T-helper 2 cell treated with Interferon-gamma antibody and Interleukin-4, amounts not matched to agents 5 μg/mL and 100 μg/mL, for 36 hours (primary cell): ENCODE measurements around the gene PYROXD2.

Source experiments
- DNase-seq: peaks from one replicate; pipeline ENCODE4 v3.0.0; 2021; ENCODE audit warnings: low spot score
- H3K27ac Mint-ChIP-seq: one replicate; pipeline ENCODE4 v1.8.0; 2021; ENCODE audit warnings: mild to moderate bottlenecking, mixed read lengths
- H3K27me3 Mint-ChIP-seq: one replicate; pipeline ENCODE4 v1.8.0; 2021; ENCODE audit warnings: low read depth, mixed read lengths
- H3K36me3 Mint-ChIP-seq: one replicate; pipeline ENCODE4 v1.8.0; 2021; ENCODE audit warnings: low read depth, mixed read lengths
- H3K4me1 Mint-ChIP-seq: one replicate; pipeline ENCODE4 v1.8.0; 2021; ENCODE audit warnings: low read depth, mixed read lengths
- H3K4me3 Mint-ChIP-seq: one replicate; pipeline ENCODE4 v1.8.0; 2022; ENCODE audit warnings: mild to moderate bottlenecking, moderate library complexity, mixed read lengths
- H3K9me3 Mint-ChIP-seq: one replicate; pipeline ENCODE4 v1.8.0; 2021; ENCODE audit warnings: mixed read lengths

Gene PYROXD2

DNA sequence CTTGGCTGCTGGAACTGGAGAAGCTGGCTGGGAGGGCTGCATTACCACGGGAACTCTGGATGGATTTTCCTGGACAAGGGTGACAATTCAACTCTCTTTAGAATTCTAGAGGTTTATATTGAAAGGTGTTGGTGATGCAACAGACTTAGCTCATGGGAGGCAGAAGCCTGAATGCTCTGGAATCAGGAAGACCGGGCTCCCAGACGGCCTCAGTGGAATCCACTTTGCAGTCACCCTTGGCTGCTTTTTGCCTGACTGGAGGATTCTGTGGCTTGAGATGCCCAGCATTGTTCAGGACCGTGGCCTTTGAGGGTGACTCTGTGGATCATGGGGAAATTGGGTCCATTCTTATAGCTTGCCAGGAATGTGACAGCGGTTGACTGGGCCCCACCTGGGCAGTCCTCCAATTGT, 32.3 kb downstream of the PYROXD2 start:
- DNase-seq: no peak
- H3K4me3 Mint-ChIP-seq: no peak overlapping the region
- H3K4me1 Mint-ChIP-seq: no peaks in the 10 kb centered on the region
- peaks cover 2% of the 10 kb centered on the region for H3K27me3 Mint-ChIP-seq
- no peak overlapping the region for H3K27ac Mint-ChIP-seq
- H3K9me3 Mint-ChIP-seq: no peaks in the 10 kb centered on the region
- H3K36me3 Mint-ChIP-seq: no peaks in the 10 kb centered on the region

DNA sequence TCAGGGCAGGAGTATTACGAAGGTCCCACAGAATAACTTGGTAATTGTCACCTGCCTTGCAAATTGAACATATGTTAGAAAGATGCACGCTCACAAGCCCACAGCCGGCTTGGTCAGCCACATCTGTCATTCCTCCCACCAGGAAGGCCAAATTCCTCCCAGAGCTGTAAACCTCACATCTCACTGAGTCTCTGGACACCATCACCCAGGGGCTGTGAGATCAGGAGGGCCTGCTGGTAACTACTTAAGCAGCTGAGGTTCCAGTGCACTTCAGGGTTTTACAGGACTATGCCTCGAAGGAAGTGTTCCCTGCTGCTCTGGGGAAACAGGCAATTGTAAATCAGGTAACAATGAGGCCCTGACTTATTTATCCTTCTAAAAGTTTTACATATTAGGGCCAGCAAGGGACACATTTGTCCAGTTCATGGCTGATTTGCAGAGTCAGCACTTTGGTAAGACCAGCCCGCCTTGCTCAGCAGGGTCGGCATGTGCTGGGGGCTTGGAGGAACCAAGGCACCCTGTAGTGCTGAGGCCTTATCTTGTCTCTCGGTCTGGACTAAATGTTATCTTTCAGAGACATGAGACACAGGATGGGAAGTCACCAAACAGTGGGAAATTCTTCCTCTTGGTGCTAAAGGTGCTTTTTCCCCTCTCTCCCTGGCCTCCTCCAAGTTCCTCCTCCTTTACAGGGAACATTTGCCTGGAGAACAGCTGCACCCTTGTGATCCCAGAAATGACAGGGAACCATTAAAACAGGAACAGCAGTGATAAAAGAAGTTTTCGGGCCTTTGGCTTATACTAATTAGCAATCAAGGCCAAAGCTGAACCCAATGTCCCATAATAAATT, 34.3 kb downstream of the PYROXD2 start:
- Mint-ChIP-seq H3K27ac (no peak overlapping the region), H3K9me3 (no peaks in the 10 kb centered on the region), H3K4me1 (no peaks in the 10 kb centered on the region), H3K36me3 (no peaks in the 10 kb centered on the region), H3K4me3 (no peak overlapping the region), H3K27me3 (peaks cover 4% of the 10 kb centered on the region)
- DNase-seq: no peak

DNA sequence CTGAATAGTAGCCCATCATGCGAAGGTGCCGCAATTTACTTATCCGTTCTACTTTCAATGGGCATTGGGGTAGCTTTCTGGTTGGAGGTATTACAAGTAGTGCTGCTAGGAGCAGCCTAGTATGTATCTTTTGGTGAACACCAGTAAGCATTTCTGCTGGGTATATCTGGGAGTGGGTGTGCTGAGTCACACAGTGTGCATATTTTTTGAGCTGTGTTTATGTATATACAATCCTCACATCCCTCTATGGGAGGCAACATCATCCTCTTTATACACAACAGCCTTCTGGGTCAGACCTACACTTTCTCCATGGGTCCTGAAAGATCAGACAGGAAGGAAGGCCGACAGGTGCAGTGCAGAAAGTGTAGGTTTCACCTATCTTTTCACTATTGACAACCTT, 36.3 kb downstream of the PYROXD2 start:
- H3K4me3 Mint-ChIP-seq: no peak overlapping the region
- peaks cover 9% of the 10 kb centered on the region for H3K27me3 Mint-ChIP-seq
- H3K27ac Mint-ChIP-seq: no peak overlapping the region
- H3K9me3 Mint-ChIP-seq: no peaks in the 10 kb centered on the region
- no peaks in the 10 kb centered on the region for H3K36me3 Mint-ChIP-seq
- H3K4me1 Mint-ChIP-seq: no peaks in the 10 kb centered on the region
- DNase-seq: no peak

DNA sequence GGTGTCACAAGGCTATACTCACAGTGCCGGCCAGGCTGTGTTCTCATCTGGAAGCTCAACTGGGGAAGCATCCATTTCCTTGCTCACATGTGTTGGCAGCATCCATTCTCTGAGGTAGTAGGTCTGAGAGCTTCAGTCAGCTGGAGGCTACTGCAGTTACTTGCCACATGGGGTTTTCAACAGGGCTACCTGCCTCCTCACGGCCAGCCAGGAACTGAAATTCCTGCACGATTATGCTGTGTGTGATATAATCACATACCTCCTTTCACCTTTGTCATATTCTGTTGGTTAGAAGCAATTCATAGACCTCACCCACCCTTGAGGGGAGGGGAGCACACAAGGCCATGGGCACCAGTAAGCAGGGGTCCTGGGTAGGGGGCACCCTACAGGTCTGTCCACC, 37.4 kb downstream of the PYROXD2 start:
- DNase-seq: no peak
- no peaks in the 10 kb centered on the region for H3K4me1 Mint-ChIP-seq
- H3K27ac Mint-ChIP-seq: no peak overlapping the region
- peaks cover 9% of the 10 kb centered on the region for H3K27me3 Mint-ChIP-seq
- no peaks in the 10 kb centered on the region for H3K9me3 Mint-ChIP-seq
- H3K36me3 Mint-ChIP-seq: no peaks in the 10 kb centered on the region
- no peak overlapping the region for H3K4me3 Mint-ChIP-seq

DNA sequence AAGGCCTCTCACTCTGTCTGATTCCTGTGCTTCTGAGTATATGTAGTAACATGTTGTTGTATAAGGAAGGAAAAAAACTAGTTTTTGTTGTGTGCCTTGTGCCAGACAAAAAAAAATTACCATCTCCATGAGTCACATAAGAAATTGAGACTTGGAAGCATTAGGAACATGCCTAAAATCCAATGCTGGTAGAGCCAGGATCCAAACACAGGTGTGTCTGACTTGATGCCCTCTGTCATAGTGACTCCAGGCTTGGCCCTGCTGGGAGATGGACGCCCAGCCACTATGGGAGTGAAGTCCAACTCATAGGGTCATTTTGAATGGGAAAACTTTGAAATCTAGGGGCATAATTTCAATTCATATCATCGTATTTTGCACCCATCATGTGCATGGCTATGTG, 38.0 kb downstream of the PYROXD2 start:
- H3K4me1 Mint-ChIP-seq: no peaks in the 10 kb centered on the region
- no peak overlapping the region for H3K4me3 Mint-ChIP-seq
- no peaks in the 10 kb centered on the region for H3K36me3 Mint-ChIP-seq
- H3K27ac Mint-ChIP-seq: no peak overlapping the region
- DNase-seq: no peak
- H3K27me3 Mint-ChIP-seq: peaks cover 8% of the 10 kb centered on the region
- no peaks in the 10 kb centered on the region for H3K9me3 Mint-ChIP-seq

DNA sequence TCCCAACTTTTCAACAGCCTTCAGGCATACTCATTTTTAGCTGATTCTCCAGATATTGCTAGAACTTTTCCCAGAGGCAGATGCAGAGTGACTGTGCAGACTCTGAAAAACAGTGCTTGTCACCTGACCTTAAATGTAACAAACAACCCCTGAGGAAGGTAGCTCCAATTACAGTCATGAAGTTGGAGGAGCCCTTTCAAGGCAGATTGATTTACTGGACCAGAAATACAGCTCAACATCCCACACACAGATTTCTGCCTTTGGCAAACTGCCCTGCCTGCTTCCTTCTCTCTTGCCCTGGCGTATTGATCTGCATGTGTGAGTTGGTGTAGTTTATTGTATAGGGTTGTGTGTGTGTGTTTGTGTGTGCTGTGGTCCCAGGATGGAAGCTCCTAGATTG, 38.5 kb downstream of the PYROXD2 start:
- H3K9me3 Mint-ChIP-seq: no peaks in the 10 kb centered on the region
- H3K36me3 Mint-ChIP-seq: no peaks in the 10 kb centered on the region
- H3K27ac Mint-ChIP-seq: no peak overlapping the region
- DNase-seq: no peak
- H3K4me1 Mint-ChIP-seq: no peaks in the 10 kb centered on the region
- peaks cover 8% of the 10 kb centered on the region for H3K27me3 Mint-ChIP-seq
- no peak overlapping the region for H3K4me3 Mint-ChIP-seq

DNA sequence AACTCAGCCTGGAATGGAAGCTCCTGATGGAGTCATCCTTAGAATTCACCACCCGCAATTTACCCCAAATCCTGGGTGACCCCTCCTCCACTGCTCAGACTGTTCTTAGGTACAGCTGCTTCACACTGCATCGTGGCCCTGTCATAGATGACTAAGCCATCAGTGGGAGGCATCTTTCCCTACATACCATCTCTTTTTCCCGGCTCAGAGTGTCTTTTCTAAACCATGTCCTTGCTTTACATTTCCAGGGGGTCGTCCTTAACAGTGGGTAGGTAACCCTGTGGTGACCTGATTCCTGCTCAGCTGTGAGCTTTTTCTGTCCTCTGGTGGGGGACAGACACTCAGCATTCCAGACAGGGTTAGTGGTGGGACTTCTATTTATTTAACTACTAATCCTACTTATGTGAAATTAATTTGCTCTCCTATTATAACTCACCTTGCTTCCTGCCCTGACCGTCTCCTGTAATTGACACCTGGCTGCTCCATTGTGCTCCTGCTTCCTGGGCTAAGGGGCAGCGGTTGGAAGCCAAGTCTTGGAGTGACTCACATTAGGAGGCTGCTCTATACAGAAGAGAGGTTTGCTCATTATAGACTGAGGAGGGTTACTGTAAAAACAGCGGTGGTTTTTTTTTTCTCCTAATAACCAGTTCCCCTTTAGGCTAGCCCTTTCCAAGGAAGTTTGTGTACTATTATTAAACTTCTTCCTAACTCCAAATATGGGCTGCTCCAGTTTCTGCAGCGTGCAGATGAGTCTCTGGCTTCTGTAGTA, 40.6 kb downstream of the PYROXD2 start:
- no peak for DNase-seq
- Mint-ChIP-seq H3K4me1 (no peaks in the 10 kb centered on the region), H3K4me3 (no peak overlapping the region), H3K36me3 (no peaks in the 10 kb centered on the region), H3K27me3 (peaks cover 11% of the 10 kb centered on the region), H3K9me3 (no peaks in the 10 kb centered on the region), H3K27ac (no peak overlapping the region)

DNA sequence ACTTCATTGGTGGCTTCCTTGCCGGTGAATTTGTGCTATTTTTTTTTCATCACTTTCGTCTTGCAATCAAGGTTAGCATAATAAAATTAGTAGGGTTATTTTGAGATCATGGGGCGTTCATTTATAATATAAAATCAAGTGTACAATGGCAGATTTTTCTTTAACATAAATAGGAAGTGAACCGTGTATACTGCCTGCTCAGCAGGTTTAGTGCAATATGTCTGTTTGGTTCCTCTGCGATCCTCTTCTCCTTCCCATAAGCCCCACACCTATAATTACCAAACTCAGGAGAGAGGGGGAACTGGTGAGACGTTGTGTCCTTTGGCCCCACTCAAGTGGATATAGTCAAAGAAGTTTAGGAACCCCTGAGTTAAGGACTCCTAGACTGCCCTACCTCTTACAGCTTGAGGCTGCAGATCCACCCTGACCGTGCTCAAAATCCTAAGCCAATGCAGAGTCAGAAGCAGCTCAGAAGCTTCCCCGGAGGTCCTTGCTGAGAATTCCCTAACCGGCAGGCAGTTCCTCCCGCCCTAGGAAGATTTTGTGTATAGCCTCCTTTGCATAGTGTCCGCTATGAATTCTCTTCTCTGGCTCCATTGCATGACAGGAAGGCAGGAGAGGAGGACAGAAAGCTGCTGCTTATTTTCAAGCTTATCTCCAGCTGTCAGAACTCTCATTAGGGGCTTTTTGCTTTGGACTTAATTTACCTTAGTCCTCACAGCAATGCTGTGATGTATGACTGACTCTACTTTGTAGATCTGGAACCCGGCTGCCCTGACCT, 41.5 kb downstream of the PYROXD2 start:
- Mint-ChIP-seq H3K27me3 (peaks cover 11% of the 10 kb centered on the region), H3K9me3 (no peaks in the 10 kb centered on the region), H3K27ac (no peak overlapping the region), H3K4me1 (no peaks in the 10 kb centered on the region), H3K4me3 (no peak overlapping the region), H3K36me3 (no peaks in the 10 kb centered on the region)
- DNase-seq: no peak

DNA sequence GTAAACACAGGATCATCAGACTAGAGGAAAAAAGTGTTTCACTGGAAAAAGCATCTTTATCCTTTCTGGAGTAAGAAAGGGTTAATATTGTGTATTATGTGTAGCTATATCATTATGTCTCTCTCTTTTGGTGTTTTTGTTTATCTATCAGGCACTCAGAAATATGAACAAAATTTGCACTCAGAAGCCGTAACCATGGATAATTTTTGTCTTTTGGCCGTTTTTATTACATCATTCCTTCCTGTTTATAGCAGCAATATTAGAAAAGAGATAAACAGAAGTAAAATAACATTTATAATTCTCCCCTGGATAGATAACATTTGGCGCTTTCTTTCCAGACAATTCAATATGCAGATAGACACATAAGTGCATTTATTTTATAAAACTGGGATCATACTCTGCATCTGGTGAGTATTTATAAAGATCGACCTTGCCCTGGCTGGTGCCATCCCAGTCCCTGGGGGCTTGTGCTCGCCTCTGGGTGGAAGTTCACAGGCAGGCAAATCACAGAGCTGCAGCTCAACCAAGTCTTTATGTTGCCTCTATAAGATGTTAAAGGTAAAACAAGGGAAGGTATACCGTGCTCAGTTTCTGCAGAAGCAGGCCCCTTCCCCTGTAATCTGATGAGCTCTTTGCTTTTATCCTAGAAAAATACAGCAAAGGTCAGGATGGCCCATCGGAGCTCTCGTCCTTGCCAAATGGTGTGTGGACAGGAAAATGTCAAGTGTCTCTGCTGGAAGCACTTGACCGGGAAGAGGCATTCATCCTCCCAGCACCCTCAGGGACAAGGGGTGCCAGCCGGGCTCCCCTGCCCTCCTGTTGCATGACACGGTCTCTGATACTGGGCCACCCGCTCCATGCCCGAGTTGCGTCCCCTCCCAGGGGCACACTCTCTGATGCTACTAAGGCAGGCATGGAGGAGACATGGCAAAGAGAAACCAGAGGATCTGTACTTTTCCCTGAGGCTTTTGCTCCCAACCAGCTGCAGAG, 43.9 kb downstream of the PYROXD2 start:
- no peaks in the 10 kb centered on the region for H3K4me1 Mint-ChIP-seq
- DNase-seq: no peak
- H3K9me3 Mint-ChIP-seq: no peaks in the 10 kb centered on the region
- H3K27me3 Mint-ChIP-seq: peaks cover 10% of the 10 kb centered on the region
- no peak overlapping the region for H3K4me3 Mint-ChIP-seq
- H3K36me3 Mint-ChIP-seq: no peaks in the 10 kb centered on the region
- H3K27ac Mint-ChIP-seq: no peak overlapping the region

DNA sequence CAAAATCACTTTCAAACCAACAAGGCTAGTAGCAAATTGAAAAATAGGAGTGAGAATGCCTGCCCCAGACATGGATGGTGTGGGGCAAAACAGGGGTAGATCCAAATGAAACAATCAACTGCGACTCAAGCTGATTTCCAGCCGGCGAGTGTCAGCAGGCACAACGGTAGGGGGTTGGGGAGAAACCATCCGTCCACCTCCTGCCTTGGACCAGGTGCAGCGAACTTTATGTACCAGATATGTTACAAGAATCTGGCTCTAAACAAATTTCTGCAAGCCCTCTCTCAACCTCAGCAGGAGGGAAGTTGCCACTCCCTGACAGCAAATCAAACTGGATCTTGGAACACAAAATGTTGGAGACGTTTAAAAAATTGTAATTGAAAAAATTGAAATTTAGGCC, 45.2 kb downstream of the PYROXD2 start:
- Mint-ChIP-seq H3K4me3 (no peak overlapping the region), H3K27ac (no peak overlapping the region), H3K4me1 (no peaks in the 10 kb centered on the region), H3K36me3 (no peaks in the 10 kb centered on the region), H3K27me3 (peaks cover 6% of the 10 kb centered on the region), H3K9me3 (no peaks in the 10 kb centered on the region)
- no peak for DNase-seq

DNA sequence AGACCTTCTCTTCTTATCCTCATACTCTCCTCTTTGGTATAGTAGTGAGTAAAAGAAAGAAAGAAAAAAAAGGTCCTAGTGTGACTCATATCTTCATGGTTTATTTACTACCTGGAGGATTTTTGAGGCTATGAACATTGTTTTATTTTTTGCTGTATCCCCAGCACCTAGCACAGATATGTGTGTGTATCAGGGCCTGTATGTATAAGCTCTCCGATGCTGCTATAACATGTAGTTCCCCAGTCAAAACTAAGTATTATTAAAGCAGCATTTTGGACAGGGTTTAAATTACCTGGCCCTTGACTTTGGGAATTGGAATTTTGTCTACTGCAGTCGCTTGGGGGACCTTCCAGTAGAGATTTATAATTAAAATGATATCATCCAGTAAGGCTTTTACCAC, 46.3 kb downstream of the PYROXD2 start:
- Mint-ChIP-seq H3K27ac (no peak overlapping the region), H3K9me3 (no peaks in the 10 kb centered on the region), H3K36me3 (no peaks in the 10 kb centered on the region), H3K4me1 (no peaks in the 10 kb centered on the region), H3K4me3 (no peak overlapping the region), H3K27me3 (peaks cover 5% of the 10 kb centered on the region)
- DNase-seq: no peak

DNA sequence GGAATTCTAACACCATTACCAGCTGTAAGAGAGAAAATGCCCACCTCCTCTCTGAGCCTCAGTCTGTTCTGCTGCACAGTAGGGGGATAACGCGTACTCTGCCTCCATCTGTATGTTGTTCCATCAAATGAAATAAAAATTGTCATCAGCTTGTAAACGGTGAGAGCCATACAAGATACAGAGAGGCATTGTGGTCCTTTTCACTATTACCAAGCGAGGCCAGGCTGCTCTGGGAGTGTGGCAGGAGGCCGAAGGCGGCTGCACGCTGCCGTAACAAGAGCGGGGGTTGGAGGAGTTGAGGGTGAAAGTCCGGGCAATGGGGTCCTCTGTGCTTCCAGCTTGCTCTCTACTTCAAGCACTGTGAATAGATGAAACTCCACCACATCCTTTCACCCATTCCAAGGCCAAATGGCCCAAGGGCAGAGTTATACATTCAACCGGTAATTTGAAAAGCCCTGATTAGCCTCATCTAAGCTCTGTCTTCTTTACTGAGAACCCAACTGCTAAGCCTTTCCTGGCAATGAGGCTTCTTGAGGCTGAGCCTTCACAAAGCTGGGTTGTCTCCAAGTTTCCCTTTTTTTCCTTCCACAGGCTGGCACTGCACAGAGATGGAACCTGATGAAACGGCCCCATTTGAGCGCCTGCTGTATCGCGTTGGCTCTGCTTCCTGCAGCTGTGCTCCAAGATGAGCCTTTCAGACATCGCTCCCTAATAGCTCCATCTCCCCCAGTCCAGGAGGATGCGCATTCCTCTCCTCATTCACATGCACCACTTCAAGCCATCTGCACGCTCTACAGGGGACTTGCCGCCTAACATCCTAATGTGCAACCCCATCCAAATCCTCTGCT, 47.2 kb downstream of the PYROXD2 start:
- Mint-ChIP-seq H3K4me3 (no peak overlapping the region), H3K27ac (no peak overlapping the region), H3K4me1 (no peaks in the 10 kb centered on the region), H3K27me3 (peaks cover 5% of the 10 kb centered on the region), H3K9me3 (no peaks in the 10 kb centered on the region), H3K36me3 (no peaks in the 10 kb centered on the region)
- DNase-seq: no peak
